ENCODE data around the gene PNPLA6.

DNA sequence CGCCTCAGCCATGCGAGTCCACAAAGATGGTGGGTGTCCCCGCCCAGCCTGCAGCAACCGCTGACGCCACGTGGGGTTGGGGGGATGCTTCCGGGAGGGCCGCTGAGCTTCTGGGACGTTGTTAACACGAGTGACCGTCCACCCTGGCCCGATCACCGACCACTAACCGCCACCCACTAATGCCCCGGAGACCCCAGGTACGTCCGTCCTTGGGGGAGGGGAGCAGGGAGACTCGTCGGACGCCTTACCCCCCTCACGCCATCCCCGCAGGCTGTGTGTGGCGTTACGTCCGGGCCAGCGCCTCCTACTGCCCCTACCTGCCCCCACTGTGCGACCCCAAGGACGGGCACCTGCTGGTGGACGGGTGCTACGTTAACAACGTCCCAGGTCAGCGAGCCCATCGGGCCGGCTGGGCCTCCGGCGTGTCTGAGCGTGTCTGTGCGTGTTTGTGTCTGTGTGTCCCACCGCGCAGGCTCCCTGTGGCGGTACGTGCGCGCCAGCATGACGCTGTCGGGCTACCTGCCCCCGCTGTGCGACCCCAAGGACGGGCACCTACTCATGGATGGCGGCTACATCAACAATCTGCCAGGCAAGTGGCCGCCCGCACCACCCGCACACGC lies 21.3 kb downstream of the PNPLA6 start:
- TF ChIP-seq, protein P1, sequence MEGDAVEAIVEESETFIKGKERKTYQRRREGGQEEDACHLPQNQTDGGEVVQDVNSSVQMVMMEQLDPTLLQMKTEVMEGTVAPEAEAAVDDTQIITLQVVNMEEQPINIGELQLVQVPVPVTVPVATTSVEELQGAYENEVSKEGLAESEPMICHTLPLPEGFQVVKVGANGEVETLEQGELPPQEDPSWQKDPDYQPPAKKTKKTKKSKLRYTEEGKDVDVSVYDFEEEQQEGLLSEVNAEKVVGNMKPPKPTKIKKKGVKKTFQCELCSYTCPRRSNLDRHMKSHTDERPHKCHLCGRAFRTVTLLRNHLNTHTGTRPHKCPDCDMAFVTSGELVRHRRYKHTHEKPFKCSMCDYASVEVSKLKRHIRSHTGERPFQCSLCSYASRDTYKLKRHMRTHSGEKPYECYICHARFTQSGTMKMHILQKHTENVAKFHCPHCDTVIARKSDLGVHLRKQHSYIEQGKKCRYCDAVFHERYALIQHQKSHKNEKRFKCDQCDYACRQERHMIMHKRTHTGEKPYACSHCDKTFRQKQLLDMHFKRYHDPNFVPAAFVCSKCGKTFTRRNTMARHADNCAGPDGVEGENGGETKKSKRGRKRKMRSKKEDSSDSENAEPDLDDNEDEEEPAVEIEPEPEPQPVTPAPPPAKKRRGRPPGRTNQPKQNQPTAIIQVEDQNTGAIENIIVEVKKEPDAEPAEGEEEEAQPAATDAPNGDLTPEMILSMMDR (IDR thresholded peaks at IDR 0.05), result no peak
- TF ChIP-seq POLR2AphosphoS5 (IDR thresholded peaks at IDR 0.05) (no peak), POLR2A (IDR thresholded peaks at IDR 0.05) (no peak)

Data from suprapubic skin (tissue), 4 donors.